ENCODE data around the gene OPRL1.

DNA sequence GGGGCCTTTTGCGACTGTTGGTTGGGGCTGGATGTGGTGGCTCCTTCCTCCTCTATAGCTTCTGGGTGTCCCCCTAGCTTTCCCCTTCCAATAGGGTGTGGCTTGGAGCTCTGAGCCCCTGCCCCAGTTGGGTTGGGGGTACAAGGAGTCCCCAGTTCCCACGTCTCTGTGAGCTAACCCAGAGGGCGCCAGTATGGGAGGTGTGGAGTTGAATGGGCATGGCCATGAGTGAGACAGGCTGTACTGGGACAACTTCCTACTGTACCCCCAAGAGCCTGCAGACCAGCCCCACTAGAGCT, 42.7 kb upstream of the OPRL1 start:
- TF ChIP-seq, protein P1, sequence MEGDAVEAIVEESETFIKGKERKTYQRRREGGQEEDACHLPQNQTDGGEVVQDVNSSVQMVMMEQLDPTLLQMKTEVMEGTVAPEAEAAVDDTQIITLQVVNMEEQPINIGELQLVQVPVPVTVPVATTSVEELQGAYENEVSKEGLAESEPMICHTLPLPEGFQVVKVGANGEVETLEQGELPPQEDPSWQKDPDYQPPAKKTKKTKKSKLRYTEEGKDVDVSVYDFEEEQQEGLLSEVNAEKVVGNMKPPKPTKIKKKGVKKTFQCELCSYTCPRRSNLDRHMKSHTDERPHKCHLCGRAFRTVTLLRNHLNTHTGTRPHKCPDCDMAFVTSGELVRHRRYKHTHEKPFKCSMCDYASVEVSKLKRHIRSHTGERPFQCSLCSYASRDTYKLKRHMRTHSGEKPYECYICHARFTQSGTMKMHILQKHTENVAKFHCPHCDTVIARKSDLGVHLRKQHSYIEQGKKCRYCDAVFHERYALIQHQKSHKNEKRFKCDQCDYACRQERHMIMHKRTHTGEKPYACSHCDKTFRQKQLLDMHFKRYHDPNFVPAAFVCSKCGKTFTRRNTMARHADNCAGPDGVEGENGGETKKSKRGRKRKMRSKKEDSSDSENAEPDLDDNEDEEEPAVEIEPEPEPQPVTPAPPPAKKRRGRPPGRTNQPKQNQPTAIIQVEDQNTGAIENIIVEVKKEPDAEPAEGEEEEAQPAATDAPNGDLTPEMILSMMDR (IDR thresholded peaks at IDR 0.05), result no peak
- no peak for TF ChIP-seq POLR2A (IDR thresholded peaks at IDR 0.05)
- no peak for TF ChIP-seq EP300 (IDR thresholded peaks at IDR 0.05)

All from tibial nerve (tissue), 4 donors.